SK-MEL-5 (cell line): ENCODE measurements around the gene NELL1. TPM values are rescaled to one million over a fixed set of nuclear protein-coding genes. Genes with fewer than 3 reads are reported as not detected.

ENCODE experiments used
- DNase-seq: peaks from one replicate; pipeline ENCODE4 v3.0.0-alpha.2; 2016; ENCODE audit warnings: low read depth, low spot score
- in situ Hi-C: cut with HindIII; loops from 2 replicates; pipeline ENCODE4 v1.10.0; 2016; ENCODE audit warnings: low sequenced_read_pairs, high pct_unique_total_duplicates, low pct_unique_long_range_greater_than_20kb
- total RNA-seq: library from RNA; depleted of rRNA; stranded (reverse); fragments of >200 nt; shearing (Covaris generic); gene quantifications from 2 replicates; pipeline ENCODE4 v1.2.3, GENCODE V29; 2014

NELL1 gene
- total RNA-seq, 1 experiment from 2014 or later = not detected

DNA sequence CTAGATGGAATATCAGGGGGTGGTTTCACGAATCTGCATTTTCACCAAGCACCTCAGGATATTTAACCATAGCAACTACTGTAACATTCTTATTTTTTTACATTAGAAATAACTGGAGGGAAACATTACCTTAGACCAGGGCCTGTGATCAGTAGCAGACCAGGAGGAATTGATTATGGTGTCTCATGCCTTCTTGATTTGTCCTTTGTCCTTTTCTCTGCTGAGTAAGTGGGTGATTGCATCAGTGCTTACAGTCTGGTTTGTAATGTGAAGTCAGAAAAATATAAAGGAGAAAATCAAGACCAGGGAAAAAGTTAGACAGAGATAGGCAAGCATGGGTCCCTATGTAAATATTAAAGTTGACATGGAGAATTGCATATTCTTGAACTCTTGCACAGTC, 703.3 kb downstream of the NELL1 start:
- no peak for DNase-seq
- in situ Hi-C loops = no loop called here

DNA sequence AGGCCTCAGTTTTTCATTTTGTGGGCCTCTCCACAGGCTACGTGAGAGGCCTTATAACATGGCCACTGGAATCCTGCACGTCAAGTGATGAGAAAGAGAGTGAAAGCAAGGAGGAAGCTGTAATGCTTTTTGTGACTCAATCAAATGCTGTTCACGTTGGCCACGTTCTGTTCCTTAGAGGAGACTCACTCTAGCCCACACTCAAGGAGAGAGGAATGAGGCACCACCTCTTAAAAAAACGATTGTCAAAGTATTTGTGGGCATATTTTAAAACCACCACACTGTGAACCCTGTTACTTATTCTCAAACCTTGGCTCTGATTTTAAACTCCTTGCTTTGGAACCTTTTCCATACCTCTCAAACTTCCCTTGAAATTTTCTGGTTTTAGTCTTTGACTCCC, 705.0 kb downstream of the NELL1 start:
- in situ Hi-C loops = no loop called here

DNA sequence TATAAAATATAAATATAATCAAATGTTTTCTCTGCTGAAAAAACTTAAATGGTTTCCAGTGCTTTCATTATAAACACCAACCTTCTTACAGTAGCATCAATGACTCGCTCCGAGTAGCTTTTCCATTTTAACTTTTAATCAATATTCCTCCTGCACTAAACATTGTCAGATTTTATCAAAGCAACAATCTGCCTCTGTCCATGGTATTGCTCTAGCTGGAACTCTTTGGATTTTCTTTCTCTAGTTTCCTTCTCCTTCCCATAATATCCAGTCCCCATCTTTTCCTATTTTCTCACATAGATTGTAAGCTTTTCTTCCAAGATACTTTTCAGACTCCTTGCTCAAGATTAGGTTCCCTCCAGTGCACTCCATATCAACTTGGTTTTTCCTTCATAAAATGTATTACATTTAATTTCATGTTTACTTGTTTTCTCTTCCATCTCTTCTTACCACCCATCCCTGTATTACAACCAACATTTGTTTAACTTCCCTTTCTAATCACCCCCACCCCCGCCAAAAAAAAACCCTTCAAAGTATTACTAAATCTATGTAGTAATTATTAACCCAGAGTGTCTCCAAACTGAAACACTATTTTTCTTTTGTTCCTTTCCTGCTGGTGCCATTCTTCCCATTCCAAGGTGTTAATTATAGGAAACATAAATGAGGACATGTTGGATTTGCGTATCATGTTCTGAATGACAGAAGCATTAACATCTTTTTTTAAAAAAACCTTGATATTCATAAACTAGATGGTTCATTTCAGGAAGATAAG, 716.5 kb downstream of the NELL1 start:
- DNase-seq = no peak
- in situ Hi-C loops = no loop called here

More for the DNA sequence above, 705.0 kb downstream of the NELL1 start:
- DNase-seq = no peak

DNA sequence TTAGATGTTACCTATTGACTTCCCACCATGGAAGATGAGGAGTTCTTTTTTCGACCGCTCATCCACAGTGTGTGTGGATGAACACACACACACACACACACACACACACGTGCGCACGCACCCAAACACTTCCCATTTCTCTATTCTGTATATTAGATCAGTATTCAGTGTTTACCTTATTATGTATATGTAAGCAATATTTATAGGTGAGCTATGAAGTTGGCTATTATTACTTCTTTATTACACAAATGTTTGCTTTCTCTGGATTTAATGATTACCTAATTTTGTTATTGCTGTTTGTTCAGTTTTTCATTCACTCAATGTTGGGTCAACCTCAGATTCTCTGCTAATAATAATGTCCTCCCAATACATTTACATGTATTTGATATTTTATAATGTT, 721.0 kb downstream of the NELL1 start:
- in situ Hi-C loops = no loop called here
- no peak for DNase-seq

DNA sequence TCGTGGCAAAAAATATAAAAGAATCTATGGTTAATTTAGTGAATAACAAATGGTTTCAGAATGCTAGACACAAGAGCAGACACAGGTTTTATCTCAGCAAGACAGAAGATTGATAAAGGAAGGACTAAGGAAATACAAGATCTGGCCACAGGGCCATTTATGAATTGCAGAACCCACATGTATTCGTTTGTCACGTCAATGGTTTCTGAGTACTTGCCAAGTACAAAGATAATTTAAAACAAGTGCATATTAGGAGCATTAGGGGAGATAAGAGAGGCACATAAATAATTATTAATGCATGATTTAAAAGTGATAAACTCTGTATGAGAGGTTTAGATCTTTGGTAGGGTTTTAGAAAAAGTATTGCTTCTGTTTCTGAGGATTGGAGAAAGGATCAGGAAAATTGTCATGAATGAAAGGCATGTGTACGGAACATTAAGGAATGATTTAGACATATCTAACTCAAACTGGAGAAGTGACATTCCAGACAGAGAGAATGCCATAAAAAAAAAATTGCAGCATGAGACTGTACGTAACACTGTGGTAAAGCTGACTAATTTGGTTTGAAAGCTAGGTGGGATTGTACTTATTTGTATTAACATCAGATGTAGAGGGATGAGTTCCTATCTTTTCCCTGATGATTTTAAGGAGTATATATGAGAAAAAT, 727.1 kb downstream of the NELL1 start:
- in situ Hi-C loops = no loop called here

DNA sequence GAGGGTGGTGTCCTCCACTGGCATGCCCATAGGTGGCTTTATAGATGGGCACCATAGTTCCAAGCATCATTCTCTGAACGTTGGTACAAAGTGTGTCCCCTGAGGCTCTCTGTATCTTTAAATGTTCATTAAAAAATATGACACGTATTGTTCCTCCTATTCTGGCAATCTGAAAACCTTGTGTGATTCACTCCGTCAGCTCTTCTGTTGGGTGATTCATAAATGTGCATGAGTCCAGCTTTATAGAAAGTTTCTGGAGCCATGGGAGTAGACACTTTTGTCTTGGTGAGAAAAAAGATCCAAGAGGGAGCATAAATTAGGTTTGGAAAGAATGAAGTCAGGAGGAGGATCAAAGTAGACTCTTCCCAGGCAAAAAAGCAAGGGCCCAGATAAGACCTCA, 728.8 kb downstream of the NELL1 start:
- in situ Hi-C loops = no loop called here
- DNase-seq = no peak

More for the DNA sequence above, 727.1 kb downstream of the NELL1 start:
- no peak for DNase-seq

DNA sequence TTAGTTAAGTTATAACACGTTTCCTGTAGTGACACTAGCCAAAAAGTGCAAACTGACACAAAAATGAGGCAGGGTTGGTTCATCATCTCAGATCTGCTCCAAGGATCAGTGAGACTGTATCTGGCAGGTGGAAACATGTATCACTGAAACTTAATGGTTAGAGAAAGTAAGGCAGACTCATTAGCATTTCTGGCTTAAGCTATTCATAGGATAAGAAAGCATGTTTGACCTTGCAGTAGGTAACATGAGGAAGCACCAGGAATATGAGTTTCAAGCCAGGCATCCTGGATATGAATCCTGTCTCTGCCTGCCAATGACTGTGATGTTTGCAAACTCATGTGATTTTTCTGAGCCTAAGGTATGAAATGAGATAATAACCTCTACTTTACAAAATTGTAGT, 732.1 kb downstream of the NELL1 start:
- in situ Hi-C loops = no loop called here
- no peak for DNase-seq

DNA sequence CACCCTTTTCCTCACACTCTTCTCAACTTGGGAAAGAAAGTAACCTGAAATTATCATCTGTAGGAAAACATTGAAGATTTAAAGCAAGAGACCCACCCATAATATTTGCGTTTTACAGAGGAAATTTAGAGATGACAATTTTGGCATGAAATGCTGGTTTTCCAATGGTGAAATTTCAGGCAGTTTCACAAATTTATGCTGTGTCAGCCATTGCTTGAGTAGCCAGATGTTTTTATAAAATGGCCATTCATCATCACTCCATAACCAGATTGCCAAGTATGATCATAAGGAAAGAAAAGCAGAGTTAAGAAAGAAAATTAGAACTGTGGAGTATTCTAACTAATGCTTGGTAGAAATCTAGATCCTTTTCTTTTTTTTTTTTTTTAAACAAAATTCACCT, 732.9 kb downstream of the NELL1 start:
- in situ Hi-C loops = no loop called here

DNA sequence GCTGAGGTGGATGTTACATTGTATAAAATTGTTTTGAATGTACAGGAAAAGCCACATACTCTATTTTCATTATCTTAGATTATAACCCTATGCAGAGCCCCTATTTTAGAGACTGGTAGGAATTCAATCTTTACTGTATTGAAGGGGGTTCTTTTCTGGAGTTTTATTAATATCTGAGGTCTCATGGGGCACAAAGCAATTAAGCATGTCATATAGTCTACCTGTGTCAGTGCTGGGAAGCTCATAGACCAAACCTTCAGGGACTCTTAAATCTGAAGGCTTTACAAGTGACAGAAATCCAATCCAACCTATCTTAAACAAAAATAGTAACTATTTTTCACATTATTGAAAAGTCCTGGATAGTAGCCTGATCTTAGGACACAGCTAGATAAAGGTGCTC, 733.7 kb downstream of the NELL1 start:
- DNase-seq = no peak
- in situ Hi-C loops = no loop called here

More for the DNA sequence above, 732.9 kb downstream of the NELL1 start:
- no peak for DNase-seq

DNA sequence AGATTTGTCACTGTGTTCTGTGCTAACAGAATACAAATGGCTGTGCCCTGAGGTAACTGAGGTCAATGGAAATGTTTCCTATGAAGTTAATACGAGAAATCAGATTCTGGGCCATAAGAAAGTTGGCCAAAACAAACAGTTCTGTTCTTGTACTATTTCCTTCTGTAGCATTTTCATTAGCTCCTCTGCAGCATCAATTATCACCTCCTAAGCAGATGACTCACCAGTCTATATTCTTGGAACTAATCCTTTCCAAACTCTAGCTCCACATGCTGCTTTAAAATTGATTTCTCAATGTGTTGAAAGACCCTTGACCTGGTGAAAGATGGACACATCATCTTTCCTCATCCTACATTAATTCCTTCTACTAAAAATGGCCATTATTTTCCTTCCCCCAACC, 736.0 kb downstream of the NELL1 start:
- in situ Hi-C loops = no loop called here
- no peak for DNase-seq

DNA sequence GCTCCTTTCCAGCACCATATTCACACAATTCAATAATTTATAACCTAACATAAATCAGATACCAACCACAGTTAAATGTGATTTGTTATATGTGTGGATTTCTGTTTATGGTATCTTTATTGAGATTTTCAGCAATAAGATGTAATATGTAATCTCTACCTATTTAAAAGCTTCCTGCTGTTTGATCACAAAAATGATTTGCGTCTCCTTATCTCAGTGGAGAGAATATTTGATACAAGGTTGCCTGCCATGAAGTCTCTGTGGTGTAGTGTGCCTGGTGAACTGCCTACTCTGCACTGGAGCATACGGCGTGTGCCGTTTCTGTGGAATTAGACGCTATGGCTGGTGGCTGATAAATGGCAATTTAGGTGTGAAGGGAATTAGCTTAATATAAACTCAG, 741.1 kb downstream of the NELL1 start:
- in situ Hi-C loops = no loop called here
- DNase-seq = no peak

DNA sequence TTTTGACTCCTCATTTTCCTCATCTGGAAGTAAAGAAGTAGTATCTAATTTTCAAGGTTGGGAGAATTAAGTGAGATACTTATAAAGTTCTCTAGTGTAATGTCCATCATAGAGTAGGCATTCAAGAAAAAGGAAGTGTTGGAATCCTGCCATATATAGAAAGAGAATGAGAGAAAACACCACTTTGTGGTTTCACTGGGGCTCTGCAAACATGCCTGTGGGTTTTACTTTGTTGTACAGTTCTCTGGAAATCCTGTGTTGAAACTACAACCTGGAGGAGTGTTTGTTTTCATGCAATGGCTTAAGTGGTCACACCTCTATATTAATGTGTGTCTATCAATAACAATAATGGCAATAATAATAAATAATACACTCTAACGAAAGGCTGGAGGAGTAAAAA, 741.7 kb downstream of the NELL1 start:
- in situ Hi-C loops = no loop called here
- DNase-seq = no peak

DNA sequence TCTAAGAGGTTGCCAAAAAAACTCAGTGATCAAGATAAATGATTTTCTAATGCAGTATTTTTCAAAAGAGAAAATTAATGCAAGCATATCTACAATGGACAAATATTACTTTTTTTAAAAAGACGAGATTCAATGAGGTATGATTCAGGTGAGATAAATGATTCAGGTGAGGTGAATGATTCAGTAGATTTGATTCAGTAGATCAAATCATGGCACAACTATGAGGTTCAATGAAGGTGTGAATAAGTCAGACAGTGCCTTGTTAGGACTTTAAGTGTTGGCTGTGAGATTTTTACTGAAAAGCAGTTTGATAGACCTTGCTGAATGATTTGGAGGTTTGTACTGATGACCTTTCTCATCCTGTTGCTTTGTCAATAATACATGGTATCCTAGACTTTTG, 742.2 kb downstream of the NELL1 start:
- in situ Hi-C loops = no loop called here
- DNase-seq = no peak

DNA sequence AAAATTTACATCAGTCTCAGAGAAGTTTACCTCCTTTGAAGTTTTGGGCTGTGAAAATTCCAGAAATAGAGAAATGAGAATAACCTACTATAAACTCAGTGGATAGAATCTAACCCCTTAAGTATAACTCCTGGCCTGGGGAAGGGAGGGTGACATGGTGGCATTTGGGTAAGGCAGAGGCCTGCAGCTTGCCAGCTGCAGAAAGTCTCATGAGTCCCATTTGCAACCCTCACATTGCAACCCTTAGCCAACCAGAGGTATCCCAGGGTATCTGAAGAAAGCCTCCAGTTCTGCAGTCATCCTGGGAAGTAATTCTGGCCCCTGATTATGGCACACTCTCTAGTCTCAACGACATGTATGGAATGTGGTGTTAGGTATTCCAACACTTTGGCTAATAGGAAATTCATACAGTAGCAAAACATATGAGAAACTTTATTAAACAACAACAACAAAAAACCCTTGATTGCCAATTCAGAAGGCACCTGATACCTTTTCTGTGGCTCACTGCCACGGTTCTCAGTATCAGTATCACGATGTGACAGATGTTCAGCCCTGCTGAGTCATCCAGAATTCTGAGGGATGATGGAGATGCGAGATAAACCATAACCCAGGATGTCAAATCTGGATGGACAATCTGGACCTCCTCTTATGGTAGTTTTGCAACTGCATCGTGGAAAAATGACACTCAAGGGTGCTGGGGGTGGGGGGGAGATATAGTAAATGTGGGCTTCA, 743.4 kb downstream of the NELL1 start:
- in situ Hi-C loops = no loop called here
- DNase-seq = no peak

DNA sequence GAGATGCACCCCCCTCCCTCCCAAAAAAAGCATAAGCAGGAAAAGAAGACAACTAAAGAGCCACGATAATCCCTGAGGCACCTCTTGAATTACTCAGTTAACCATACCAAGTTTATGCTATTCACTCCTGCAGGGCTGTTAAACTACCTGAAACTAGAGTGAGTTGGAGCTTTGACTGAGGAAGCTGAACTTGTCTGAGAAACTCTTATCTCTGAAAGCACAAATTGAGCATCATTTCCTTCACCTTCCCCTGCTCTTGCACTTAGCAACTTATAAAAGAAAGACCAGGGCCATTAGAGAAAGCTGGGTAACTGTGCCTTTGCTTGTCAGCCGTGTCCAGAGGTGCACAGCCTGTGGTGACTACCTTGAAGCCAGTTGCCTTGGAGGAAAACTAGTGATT, 745.6 kb downstream of the NELL1 start:
- in situ Hi-C loops = no loop called here
- no peak for DNase-seq

DNA sequence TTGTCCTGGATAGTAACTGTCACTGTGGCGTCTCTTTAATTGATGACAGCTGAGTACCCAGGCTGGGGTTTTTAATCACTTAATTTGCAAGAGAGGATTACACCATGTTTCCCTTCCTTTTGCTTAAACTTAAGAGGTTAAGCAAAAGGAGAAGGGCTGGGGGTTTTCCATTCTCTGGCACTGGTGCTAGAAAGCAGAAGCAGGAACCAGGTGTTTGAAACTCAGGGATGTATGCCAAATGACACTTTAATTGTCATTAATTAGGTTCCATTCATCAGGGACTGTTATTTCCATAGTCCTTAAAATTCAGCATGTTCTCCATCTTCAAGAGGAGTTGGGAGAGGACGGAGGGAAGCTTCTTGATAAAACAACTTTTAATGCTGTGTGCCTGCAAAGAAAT, 746.2 kb downstream of the NELL1 start:
- in situ Hi-C loops = no loop called here
- no peak for DNase-seq

DNA sequence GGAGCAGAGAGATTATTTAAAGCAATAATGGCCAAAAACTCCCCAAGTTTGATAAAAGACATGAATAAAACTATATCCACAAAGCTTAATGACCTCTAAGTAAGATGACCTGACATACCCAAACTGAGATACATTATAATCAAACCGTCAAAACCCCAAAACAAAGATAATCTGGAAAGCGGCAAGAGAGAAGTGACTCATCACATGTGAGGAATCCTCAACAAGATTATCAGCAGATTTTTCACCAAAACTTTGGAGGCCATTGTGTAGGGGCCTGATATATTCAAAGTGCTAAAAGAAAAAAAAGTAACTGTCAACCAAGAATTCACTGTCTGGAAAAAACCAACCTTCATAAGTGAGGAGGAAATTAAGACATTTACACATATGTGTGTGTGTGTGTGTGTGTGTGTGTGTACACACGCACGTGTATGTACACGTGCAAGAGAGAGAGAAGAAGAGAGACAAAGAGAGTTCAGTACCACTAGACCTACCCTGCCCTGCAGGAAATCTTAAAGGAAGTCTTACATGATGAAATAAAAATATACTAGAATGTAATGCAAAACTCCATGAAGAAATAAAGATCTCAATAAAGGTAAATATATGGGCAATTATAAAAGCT, 752.4 kb downstream of the NELL1 start:
- DNase-seq = no peak
- in situ Hi-C loops = no loop called here

DNA sequence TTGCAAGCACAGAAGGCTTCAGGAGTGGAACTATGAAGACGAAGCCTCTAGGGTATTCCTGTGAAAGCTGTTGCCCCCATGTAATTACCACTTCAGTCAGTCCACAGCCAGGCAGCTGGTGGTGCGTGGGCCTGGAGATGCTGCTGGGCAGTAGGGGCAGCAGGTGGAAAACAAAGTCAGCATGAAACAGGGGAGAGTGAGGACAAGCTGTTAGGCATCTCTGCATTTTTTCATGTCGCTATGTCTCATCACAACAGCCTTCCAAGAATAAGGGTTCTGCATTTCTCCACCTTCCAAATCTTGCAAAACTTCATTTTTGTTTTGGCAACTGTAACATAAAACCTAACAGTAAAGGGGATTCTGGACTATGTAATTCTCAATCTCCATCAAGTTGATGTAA, 757.5 kb downstream of the NELL1 start:
- no peak for DNase-seq
- in situ Hi-C loops = no loop called here
